Retina (tissue), 1 donor: Measurements from ENCODE around the gene NRXN3.
A peak's percentile ranks its signal among the peaks of the same experiment; 100 is the strongest.

Source experiments
- DNase-seq: peaks from one replicate; pipeline ENCODE4 v3.0.0-alpha.2; 2016

NRXN3 gene

DNA sequence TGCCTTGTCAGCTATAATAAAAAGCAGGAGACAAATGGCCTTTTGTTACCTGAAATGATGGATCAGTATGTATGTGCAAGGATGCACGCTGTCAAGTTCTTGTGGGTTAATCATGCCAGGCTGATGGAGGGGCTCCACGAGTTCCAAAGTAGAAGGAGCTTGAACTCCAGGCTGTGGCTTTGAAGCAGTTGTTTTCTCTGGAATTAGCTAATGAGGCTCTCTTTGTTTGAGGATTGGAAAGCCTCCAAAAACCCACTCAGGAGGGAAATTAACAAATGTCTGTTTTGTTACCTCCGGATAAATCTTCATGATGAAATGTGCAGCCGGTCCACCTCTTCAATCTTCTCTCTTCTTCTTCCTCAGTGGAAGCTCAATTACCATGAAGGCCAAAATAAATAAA is 1435.7 kb downstream of the NRXN3 start:
- DNase-seq = peak; percentile 20

DNA sequence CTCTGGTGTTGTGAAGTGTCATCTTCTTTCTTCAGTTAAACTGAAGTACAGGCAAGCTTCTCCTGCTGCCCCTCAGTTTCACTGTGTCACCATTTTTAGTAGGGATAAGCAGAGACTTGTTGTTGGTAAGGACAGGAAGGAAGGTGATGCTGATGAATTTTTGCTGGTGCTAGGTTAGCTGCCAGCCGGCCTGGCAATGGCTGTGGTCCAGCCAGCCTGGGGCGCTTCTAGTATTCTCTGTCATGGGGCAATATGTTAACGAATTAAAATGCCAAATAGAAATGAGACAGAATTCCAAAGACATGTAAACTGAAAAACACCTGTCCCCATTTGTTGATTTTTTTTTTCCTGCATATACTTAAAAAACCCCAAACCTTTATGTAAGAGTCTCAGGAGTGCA is 1438.3 kb downstream of the NRXN3 start:
- no peak for DNase-seq

- no peak for DNase-seq
Observed at GRCh38 chr14:79613625-79614024, 1443.5 kb downstream of the NRXN3 start.

GRCh38 chr14:79614448-79614847 is 1444.3 kb downstream of the NRXN3 start:
- DNase-seq = no peak

DNA sequence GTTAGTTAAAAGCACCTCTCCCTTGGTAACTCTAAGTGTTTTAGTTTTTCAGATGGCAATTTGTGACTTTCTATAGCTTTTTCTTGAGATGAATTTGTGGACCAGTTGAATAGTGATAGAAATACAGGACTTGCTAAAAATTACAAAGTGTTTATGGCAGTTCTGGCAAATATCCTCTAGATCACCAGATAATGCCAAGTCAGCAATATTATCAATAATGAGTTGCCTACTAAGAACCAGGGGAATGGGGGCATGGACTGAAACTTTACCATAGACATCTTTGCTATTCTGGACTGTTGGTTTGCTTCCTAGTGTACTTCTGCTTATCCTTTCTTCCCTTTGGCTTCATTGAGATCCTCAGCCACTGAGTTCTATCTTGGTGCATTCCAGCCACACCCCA is 1456.9 kb downstream of the NRXN3 start:
- DNase-seq = no peak

DNA sequence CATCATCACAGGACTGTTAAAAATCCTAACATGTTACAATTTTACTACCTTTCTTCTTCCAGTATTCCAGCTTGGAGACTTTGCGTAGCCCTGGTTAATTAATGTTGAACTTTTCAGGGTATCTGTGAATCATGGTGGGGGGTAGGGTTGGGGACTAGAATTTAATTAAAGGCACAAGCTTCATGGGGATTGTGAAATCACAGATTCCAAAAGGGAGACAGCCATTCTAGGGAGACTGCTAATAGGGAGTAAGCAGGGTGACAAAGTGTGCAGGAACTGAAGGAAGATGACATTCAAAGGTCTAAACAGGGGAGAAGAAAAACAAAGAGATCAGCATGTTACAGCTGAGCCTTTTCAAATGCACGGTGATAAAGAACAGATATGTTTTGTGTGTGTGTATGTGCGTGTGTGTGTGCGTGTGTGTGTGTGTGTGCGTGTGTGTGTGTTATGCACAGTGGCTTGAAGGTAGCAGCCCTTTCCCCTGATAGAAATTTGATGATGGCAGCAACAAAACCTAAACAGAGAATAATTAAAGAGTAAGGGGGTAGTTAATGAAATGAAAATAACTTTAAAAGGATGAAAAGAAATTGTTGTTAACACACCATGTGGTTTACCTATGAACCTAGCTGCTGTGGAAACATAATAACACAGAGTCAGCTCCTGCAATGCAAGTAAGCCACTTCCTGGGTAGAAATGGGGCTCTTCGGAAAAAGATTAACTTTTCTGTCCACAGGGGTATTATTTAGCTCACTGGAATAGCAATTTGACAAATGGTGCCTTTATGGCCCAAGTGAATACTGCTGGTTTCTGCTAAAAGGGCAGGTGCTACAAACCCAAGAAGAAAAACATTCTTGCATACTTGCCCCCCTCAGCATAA is 1459.5 kb downstream of the NRXN3 start:
- no peak for DNase-seq

- DNase-seq = no peak
Observed at GRCh38 chr14:79630288-79630960, 1460.3 kb downstream of the NRXN3 start.

DNA sequence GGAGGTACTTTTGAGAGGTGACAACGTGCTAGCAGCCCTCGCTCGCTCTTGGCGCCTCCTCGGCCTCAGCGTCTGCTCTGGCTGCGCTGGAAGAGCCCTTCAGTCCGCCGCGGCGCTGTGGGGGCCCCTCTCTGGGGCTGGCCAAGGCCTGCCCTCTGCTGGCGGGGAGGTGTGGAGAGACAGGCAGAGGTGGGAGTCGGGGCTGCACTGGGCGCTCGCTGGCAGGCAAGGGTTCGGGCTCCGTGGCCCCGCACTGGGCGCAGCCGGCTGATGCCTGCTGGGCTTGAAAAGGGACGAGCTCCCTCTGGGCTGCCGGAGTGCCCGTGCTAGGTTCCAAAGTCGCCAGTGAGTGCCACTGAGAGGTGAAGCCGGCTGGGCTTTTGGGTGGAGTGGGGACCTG is 1461.1 kb downstream of the NRXN3 start:
- DNase-seq = no peak

GRCh38 chr14:79638672-79639266 is 1468.6 kb downstream of the NRXN3 start:
- DNase-seq = peak; percentile 59

DNA sequence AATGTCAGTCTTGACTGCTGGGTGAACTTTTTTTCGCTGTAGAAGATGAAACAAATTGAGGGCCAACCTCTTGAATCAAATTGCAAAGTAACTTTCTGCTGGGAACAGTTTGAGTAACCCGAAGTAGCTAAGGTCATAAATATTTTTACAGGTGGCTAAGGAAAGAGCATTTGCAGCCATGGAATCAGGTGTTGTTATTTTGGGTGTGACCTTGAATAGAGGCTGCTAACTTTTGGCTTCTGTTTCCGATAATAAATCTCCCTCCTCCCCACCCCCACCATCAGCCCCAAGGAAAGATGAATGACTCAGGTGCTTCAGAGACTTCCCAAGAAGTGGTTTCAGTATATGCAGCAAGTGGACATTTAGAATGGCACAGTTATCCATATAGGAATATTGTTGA is 1469.4 kb downstream of the NRXN3 start:
- no peak for DNase-seq

- DNase-seq = no peak
Observed at GRCh38 chr14:79641371-79641770, 1471.2 kb downstream of the NRXN3 start.

GRCh38 chr14:79643132-79643531 is 1473.0 kb downstream of the NRXN3 start:
- no peak for DNase-seq

DNA sequence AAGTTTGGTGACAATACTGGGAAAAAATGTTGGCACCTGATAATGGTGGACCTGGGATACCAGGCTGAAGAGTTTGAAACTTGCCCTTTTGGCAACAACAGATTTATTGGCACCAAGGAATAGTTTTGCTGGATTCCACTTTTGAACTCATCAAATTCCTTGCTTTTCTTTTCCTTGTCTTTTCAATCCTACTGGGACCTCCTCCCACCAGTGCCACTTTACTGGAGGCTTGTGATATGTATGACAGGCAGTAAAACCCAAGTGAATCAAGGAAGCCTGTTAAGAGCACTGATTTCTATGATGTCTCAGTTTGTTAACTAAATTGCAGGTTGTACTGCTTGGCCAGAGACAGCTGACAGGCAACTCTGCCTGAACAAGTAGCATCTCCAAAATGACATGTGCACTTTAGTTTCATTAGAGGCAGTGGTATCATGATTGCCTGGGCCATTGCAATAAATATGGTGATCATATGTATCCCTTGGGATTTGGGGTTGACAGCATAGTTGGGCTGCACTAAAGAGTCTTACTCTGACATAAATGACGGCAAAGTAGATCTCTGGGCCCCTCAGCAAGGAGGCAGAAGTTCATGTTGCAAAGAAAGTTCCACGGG is 1475.7 kb downstream of the NRXN3 start:
- DNase-seq = no peak

DNA sequence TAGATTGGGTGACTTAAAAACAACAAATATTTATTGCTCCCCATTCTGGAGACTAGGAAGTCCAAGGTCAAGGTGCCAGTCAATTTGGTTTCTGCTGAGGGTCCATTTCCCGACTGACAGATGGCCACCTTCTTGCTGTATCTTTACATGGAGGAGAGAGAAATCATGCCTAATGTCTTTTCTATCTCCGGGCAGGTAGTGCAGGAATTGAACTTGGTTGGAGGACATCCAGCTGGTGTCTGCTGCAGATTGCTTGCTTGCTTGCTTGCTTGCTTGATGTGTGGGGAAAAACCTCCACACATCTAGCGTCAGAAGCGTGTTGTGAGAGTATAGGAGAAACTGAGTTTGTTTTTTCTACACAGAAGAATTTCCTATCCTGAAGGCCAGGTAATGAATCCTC is 1479.7 kb downstream of the NRXN3 start:
- DNase-seq = no peak

DNA sequence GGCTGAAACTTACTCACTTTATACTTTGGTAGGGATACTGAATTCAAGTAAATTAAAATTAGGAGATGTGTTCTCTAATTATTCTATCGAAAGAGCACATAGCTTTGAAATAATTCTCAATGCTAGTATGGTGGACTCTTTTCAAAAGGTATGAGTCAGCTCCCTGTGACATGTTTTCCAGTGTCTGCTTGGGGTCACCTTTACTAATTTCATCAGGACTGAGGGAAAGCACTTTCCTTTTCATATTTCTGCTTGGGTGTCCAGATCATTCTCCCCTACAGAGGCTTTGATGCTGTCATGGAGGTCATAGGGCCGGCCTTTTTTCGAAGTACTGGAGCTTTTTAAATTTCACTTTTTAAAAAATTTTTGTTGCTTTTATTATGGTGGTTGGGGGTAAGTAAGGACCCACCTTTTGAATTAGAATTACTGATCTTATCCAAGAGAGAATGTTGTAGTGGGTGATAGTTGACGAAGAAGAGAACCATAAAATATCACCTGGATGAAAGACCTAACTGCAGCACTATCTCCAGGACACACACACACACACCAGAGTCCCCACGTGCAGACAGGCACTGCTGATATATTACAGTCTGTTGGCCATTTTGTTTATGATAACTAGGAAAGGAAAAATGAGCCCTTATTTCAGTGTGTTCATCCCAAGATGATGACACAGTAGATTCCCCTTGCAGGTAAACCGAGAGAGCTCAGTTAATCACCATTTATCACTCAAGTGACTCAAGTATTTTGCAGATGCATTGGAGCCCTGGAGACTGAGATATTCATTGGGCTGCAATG is 1482.5 kb downstream of the NRXN3 start:
- DNase-seq = no peak

DNA sequence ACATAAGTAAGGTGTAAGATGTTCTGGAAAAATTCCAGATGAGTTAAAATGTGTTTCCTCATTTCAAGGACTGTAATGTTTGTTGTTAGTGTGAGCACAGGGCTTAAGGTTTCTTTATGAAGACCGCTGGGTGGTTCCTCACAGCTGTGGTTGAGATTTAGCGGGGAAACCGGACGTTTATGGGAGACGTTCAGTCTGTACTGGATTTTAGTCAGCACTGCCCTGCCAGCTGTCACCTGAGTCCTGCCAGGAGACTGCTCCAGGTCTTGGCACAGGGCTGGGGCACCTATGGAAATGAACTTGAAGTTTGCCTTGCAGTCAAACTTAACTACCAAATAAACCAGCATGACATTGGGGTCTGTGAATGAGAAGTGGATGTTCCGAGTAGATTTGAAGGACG is 1485.9 kb downstream of the NRXN3 start:
- DNase-seq = no peak

- DNase-seq = no peak
Observed at GRCh38 chr14:79656496-79656895, 1486.3 kb downstream of the NRXN3 start.

- no peak for DNase-seq
Observed at GRCh38 chr14:79658221-79658620, 1488.0 kb downstream of the NRXN3 start.

- DNase-seq = no peak
Observed at GRCh38 chr14:79658769-79659168, 1488.6 kb downstream of the NRXN3 start.

- no peak for DNase-seq
Observed at GRCh38 chr14:79660053-79660939, 1490.1 kb downstream of the NRXN3 start.

DNA sequence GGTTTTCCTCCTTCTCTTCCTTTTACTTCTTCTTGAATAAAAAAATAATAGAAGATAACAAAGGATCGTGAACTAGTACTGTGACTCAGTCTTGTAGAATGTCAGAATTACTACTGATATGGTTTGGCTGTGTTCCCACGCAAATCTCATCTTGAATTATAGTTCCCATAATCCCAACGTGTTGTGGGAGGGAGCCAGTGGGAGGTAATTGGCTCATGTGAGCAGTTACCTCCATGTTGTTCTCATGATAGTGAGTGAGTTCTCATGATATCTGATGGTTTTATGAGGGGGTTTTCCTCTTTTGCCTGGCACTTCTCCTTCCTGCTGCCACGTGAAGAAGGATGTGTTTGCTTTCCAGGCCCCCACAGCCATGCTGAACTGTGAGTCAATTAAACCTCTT is 1491.6 kb downstream of the NRXN3 start:
- no peak for DNase-seq

DNA sequence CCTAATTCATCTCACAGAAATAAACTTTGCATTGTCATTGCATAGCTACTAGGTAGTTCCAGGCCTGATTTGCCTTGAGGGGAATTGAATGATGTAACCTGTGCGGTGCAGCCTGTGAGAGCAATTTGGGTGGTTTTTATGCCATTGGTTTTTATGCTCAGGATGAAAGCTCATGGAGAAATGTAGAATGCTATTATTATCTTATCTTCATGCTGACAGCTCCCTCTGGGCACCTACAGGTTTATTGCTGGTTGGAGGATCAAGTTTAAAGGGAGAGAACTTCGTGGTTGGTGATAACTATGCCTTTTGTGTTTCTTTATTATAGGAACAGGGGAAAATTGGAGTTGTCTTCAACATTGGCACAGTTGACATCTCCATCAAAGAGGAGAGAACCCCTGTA is 1493.3 kb downstream of the NRXN3 start:
- no peak for DNase-seq
